Effector memory CD4-positive, alpha-beta T cell (primary cell): Measurements from ENCODE around the gene LMLN.

Source experiments
- DNase-seq, 3 donors: peaks; one replicate each; pipeline ENCODE4 v3.0.0-alpha.2; 2020
- H3K27ac ChIP-seq: 2 replicates; pipeline ENCODE4 v1.7.0; 2013; ENCODE audit warnings: mild to moderate bottlenecking, low read length, moderate library complexity; ENCODE audit not compliant: insufficient read depth, poor library complexity, severe bottlenecking
- H3K27me3 ChIP-seq: replicated peaks from 2 replicates; pipeline ENCODE4 v1.7.0; 2013; ENCODE audit warnings: mild to moderate bottlenecking, low read length; ENCODE audit not compliant: insufficient read depth, control insufficient read depth, poor library complexity, severe bottlenecking
- H3K36me3 ChIP-seq: 2 replicates; pipeline ENCODE4 v1.7.0; 2013; ENCODE audit warnings: mild to moderate bottlenecking, low read length, moderate library complexity; ENCODE audit not compliant: control insufficient read depth, insufficient read depth
- H3K4me1 ChIP-seq: 2 replicates; pipeline ENCODE4 v1.7.0; 2013; ENCODE audit warnings: low read length, mild to moderate bottlenecking; ENCODE audit not compliant: control insufficient read depth, insufficient read depth, poor library complexity, severe bottlenecking
- H3K4me3 ChIP-seq: 2 replicates; pipeline ENCODE4 v1.7.0; 2013; ENCODE audit warnings: low read length, low read depth, mild to moderate bottlenecking; ENCODE audit not compliant: insufficient read depth, poor library complexity, severe bottlenecking
- H3K9me3 ChIP-seq: 2 replicates; pipeline ENCODE4 v1.7.0; 2013; ENCODE audit warnings: mild to moderate bottlenecking, low read length, moderate library complexity; ENCODE audit not compliant: control insufficient read depth

The LMLN gene

DNA sequence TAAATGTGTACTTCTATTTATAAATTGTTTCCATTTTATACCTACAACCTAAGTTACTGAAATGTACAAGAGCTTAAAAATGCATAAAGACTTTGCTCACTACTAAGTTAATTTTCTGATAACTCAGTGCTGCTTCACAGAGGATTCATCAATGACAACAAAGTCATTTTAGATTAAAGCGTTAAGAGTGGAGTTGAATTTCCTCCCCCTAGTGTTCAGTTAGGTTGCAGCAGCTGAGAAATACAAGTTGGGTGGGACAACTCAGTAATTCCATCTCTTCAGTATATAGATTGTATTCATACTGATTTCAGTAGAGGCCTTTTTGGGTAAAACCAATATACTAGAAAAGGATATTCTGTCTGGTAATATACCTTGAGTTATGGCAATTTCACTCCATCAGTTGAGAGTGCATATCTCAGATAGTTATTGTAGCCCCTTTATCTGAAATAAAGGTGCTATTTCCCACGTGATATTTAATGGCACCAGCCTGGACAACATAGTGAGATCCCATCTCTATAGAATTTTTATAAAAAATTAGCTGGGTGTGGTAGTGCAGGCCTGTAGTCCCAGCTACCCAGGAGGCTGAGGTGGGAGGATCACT, 17.0 kb upstream of the LMLN start:
- DNase-seq = no peak
- H3K27me3 ChIP-seq = no peaks in the 10 kb centered on the region
- H3K27ac ChIP-seq = no peak overlapping the region
- H3K36me3 ChIP-seq = no peaks in the 10 kb centered on the region
- no peak overlapping the region for H3K4me3 ChIP-seq
- H3K4me1 ChIP-seq = no peaks in the 10 kb centered on the region
- H3K9me3 ChIP-seq = no peaks in the 10 kb centered on the region

DNA sequence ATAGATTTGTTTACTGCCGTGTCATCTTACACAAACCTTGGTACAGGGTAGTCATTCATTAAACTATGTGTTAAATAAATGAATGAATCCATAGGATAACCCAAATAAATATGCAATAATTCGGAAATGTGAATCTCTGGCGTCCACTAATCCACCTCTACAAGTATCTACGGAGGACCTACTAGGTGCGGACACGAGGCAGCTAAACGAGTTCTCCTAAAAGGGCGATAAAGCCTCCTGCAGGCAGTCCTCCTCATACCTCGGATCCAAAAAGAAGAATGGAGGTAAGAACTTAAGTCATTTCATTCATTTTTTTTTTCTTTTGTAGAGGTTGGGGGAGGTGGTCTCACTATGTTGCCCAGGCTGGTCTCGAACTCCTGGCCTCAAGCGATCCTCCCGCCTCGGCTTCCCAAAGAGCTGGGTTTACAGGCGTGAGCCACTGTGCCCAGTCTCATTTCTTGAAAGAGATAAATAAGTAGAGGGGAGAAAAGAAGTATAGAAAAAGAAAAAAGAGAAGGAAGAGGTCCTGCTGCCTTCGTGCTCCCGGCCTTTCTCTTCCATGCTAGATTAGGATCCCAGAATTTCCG, 10.7 kb upstream of the LMLN start:
- H3K27ac ChIP-seq = peak overlapping the region; percentile 93
- H3K4me3 ChIP-seq = peak overlapping the region; percentile 70
- H3K4me1 ChIP-seq = peaks cover 12% of the 10 kb centered on the region
- peaks cover 21% of the 10 kb centered on the region for H3K36me3 ChIP-seq
- H3K27me3 ChIP-seq = no peaks in the 10 kb centered on the region
- DNase-seq = no peak
- no peaks in the 10 kb centered on the region for H3K9me3 ChIP-seq

DNA sequence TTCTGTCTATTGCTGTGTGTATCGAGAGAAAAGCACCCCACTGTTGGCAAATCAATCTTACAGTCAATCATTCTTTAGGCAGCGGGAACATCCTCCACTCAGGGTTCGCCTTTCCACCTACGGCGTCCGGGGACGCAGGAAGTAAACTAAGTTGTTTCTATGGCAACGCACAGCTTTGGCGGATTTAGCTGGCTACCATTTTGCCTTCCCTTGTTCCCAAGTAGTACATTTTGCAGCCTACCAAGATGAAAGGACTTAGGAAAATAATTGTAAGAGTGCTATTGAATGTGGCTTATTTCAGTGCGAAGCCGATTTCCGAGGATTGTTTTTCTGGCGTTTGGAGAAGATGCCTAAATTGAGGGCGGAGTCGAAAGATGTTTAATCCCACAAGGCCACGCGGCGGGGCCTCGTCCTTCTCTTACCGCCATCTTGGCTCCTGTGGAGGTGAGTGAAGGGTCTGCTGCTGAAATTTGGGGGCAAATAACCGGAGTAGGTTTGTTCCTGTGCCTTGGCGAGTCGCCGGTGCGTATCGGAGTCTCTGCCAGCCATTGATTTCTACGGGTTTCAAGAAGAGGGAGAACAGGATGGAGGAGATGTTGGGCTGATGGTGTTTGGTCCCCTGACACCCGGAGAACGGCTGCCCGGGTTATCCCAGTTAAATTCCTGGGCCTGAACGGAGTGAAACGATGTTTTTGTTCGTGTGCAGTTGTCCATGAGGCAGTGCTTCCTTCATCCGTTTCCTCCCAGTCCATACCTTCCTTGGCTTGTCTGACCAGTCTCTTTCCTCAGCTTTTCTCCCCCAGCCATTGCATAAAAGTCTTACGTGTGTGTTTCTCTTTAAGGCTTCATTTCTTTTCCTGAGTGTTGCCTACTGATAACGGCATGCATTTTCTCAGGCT, 10.0 kb upstream of the LMLN start, which contains the start of gene RPL35A:
TSS of gene RPL35A (plus strand) at position 413 of the 899 bp plus-strand sequence. CDS start 778 bp downstream, outside the sequence.
- Histone ChIP-seq H3K27me3 (no peaks in the 10 kb centered on the region), H3K36me3 (peaks cover 29% of the 10 kb centered on the region), H3K4me1 (peaks cover 12% of the 10 kb centered on the region), H3K27ac (peak within 1 kb of the TSS; percentile 93), H3K4me3 (peak within 1 kb of the TSS; percentile 70), H3K9me3 (no peaks in the 10 kb centered on the region)
- DNase-seq = peak; percentile 72 to 77 (median 73)

DNA sequence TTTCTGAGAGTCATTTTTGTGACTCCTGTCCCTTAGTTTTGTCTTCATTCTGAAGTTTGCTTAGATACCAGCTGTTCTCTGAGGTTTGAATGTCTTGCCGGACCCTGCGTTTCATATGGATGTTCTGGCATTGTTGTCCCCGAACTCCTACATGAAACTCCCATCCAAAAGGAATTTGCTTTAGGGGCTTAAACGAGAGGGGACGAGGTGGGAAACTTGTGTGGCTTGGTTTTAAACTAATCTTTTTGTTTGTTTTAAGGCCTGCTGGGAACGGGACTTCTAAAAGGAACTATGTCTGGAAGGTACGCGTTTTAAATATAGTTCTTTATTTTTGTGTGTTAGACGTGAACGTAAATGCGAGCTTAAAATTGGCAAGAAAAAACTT, 9.3 kb upstream of the LMLN start:
- peak overlapping the region; percentile 93 for H3K27ac ChIP-seq
- H3K9me3 ChIP-seq = no peaks in the 10 kb centered on the region
- peaks cover 12% of the 10 kb centered on the region for H3K4me1 ChIP-seq
- H3K4me3 ChIP-seq = peak overlapping the region; percentile 70
- H3K27me3 ChIP-seq = no peaks in the 10 kb centered on the region
- no peak for DNase-seq
- H3K36me3 ChIP-seq = peaks cover 35% of the 10 kb centered on the region

DNA sequence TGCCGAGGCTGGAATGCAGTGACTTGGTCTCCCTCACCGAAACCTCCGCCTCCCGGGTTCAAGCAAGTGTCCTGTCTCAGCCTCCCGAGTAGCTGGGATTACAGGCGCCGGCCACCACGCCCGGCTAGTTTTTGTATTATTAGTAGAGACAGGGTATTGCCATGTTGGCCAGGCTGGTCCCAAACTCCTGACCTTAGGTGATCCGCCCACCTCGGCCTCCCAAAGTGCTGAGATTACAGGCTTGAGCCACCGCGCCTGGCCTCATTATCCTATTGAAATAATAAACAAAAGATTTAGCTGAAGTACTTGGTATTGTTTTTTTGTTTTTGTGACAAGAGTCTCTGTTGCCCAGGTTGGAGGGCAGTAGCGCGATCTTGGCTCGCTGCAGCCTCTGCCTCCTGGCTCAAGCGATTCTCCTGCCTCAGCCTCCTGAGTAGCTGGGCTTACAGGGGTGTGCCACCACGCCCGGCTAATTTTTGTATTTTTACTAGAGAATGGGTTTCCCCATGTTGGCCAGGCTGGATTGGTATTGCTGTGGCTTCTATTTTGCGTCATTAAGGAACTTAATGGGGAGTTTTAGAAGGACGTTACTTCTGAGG, 8.5 kb upstream of the LMLN start:
- H3K9me3 ChIP-seq = no peaks in the 10 kb centered on the region
- peaks cover 43% of the 10 kb centered on the region for H3K36me3 ChIP-seq
- no peaks in the 10 kb centered on the region for H3K27me3 ChIP-seq
- H3K27ac ChIP-seq = peak overlapping the region; percentile 93
- H3K4me1 ChIP-seq = peaks cover 12% of the 10 kb centered on the region
- no peak for DNase-seq
- H3K4me3 ChIP-seq = no peak overlapping the region

DNA sequence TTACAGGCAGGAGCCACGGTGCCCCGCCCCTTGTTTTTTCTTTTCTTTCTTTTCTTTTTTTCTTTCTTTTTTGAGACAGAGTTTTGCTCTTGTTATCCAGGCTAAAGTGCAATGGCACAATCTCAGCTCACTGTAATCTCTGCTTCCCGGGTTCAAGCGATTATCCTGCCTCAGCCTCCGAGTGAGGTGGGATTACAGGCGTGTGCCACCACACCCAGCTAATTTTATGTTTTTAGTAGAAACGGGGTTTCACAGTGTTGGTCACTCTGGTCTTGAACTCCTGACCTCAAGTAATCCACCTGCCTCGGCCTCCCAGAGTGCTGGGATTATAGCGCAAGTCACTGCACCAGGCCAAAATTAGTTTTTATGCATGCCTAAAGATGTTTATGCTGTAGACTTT, 7.6 kb upstream of the LMLN start:
- Histone ChIP-seq H3K27me3 (no peaks in the 10 kb centered on the region), H3K4me1 (peaks cover 12% of the 10 kb centered on the region), H3K4me3 (no peak overlapping the region), H3K9me3 (no peaks in the 10 kb centered on the region), H3K36me3 (peaks cover 48% of the 10 kb centered on the region), H3K27ac (no peak overlapping the region)
- DNase-seq = no peak

DNA sequence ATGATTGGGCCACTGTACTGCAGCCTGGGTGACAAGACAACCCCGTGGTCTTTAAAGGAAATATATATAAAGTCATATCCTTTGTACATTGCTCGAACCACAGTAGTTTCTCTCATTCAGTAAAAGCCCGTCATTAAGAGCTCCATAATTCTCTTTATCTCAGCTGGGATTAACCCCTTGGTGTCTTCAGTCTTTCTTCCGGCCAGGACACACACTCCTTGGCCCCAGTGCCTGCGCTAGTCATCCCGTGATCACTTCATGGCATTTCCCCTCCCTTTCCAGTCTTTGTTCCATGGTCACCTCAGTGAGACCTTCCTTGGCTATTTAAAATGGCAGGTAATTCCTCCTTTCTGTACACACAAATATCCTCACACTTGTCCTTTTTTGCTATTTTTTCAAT, 6.7 kb upstream of the LMLN start:
- DNase-seq = no peak
- Histone ChIP-seq H3K27me3 (no peaks in the 10 kb centered on the region), H3K4me3 (no peak overlapping the region), H3K27ac (no peak overlapping the region), H3K4me1 (peaks cover 12% of the 10 kb centered on the region), H3K9me3 (no peaks in the 10 kb centered on the region), H3K36me3 (peaks cover 48% of the 10 kb centered on the region)

DNA sequence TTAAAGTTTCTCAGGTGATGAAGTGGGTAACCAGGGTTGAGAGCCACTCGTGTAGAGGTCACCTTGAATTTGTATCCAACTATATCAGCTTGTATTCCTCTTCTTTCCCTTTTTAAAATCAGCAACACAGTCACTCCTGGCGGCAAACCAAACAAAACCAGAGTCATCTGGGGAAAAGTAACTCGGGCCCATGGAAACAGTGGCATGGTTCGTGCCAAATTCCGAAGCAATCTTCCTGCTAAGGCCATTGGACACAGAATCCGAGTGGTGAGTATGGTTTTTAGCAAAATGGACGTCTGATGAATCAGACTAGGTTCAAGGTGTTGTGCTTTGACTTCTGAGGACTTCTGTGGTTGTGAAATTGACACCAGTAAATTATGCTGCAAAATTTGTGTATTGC, 6.1 kb upstream of the LMLN start:
- H3K4me3 ChIP-seq = no peak overlapping the region
- no peaks in the 10 kb centered on the region for H3K9me3 ChIP-seq
- no peak for DNase-seq
- H3K4me1 ChIP-seq = peaks cover 12% of the 10 kb centered on the region
- peaks cover 48% of the 10 kb centered on the region for H3K36me3 ChIP-seq
- H3K27ac ChIP-seq = no peak overlapping the region
- H3K27me3 ChIP-seq = no peaks in the 10 kb centered on the region

DNA sequence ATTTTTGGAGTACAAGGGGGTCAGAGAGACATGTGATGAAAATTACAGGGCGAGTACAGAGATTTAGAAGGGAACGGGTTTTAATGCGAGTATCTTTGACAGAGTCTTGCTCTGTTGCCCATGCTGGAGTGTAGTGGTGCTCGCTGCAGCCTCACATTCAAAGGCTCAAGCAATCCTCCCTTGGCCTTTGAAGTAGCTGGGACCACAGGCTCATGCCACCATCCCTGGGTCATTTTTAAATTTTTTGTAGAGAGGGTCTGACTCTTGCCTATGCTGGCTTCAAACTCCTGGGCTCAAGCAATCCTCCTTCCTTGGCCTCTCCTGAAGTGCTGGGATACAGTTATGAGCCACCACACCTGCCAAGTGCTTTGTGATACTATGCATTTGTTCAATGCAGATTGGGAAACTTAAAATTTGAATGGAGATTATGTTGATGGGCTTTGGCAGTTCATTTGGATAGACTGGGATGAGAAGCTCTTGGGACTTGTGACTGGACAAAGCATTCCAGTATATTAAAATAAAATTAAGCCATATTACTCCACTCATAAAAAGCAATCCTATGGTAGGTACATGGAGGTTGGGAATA, 4.0 kb upstream of the LMLN start:
- Histone ChIP-seq H3K27ac (no peak overlapping the region), H3K36me3 (peaks cover 48% of the 10 kb centered on the region), H3K4me1 (peaks cover 14% of the 10 kb centered on the region), H3K9me3 (no peaks in the 10 kb centered on the region), H3K4me3 (no peak overlapping the region), H3K27me3 (no peaks in the 10 kb centered on the region)
- no peak for DNase-seq
